GM12878 (cell line): ENCODE measurements around the gene LTB. TPM values are rescaled to one million over a fixed set of nuclear protein-coding genes. Genes with fewer than 3 reads are reported as not detected.
A peak's percentile ranks its signal among the peaks of the same experiment; 100 is the strongest.

Source experiments
- ATF3 ChIP-seq: IDR thresholded peaks from 2 replicates; pipeline ENCODE4 v1.6.1; 2011; ENCODE audit warnings: low read depth, mild to moderate bottlenecking, low read length, moderate library complexity, borderline replicate concordance; ENCODE audit errors: extremely low read depth
- BRCA1 ChIP-seq: IDR thresholded peaks from 2 replicates; pipeline ENCODE4 v1.6.1; 2011; ENCODE audit warnings: low read depth, low read length, improper control_type of control experiment
- CBFB ChIP-seq: IDR thresholded peaks from 2 replicates; pipeline ENCODE4 v1.6.1; 2016; ENCODE audit warnings: antibody characterized with exemption, low read depth
- CBX5 ChIP-seq: sonication (generic); IDR thresholded peaks from 2 replicates; pipeline ENCODE4 v1.6.1; 2016; ENCODE audit warnings: low read depth, moderate library complexity, mild to moderate bottlenecking, inconsistent platforms
- IKZF2 ChIP-seq, 2 experiments: fragments of 450-650 bp; IDR thresholded peaks; 2 replicates each; pipeline ENCODE4 v1.6.1; 2017; ENCODE audit warnings: mild to moderate bottlenecking in 2 of 2, moderate library complexity in 2 of 2
- IRF5 ChIP-seq: fragments of 450-650 bp; IDR thresholded peaks from 2 replicates; pipeline ENCODE4 v1.6.1; 2017; ENCODE audit warnings: borderline replicate concordance
- JUNB ChIP-seq: IDR thresholded peaks from 2 replicates; pipeline ENCODE4 v1.6.1; 2016; ENCODE audit warnings: antibody characterized with exemption, mild to moderate bottlenecking
- JUND ChIP-seq: IDR thresholded peaks from 2 replicates; pipeline ENCODE4 v1.6.1; 2012; ENCODE audit warnings: low read depth, mild to moderate bottlenecking, low read length, improper control_type of control experiment, moderate library complexity
- NFYA ChIP-seq: IDR thresholded peaks from 2 replicates; pipeline ENCODE4 v1.6.1; 2011; ENCODE audit warnings: low read depth, mild to moderate bottlenecking, low read length, improper control_type of control experiment, borderline replicate concordance
- NFYB ChIP-seq: IDR thresholded peaks from 2 replicates; pipeline ENCODE4 v1.6.1; 2011; ENCODE audit warnings: low read depth, mild to moderate bottlenecking, low read length, improper control_type of control experiment, moderate library complexity; ENCODE audit not compliant: insufficient read depth
- SMAD5 ChIP-seq: IDR thresholded peaks from 2 replicates; pipeline ENCODE4 v1.6.1; 2016; ENCODE audit warnings: antibody characterized with exemption, low read depth
- SP1 ChIP-seq: IDR thresholded peaks from one replicate; pipeline ENCODE4 v1.6.1; 2011; ENCODE audit warnings: low read depth, low read length
- SPI1 ChIP-seq: IDR thresholded peaks from 2 replicates; pipeline ENCODE4 v1.6.1; 2011; ENCODE audit warnings: low read depth, mild to moderate bottlenecking, low read length, moderate library complexity, borderline replicate concordance; ENCODE audit not compliant: insufficient read depth
- SREBF1 ChIP-seq: IDR thresholded peaks from 2 replicates; pipeline ENCODE4 v1.6.1; 2012; ENCODE audit warnings: mild to moderate bottlenecking, low read length
- SREBF2 ChIP-seq: IDR thresholded peaks from 2 replicates; pipeline ENCODE4 v1.6.1; 2012; ENCODE audit warnings: mild to moderate bottlenecking, low read length
- STAT1 ChIP-seq: fragments of 450-650 bp; conservative IDR thresholded peaks from 2 replicates; pipeline ENCODE4 v1.6.1; 2014; ENCODE audit warnings: antibody characterized with exemption, mild to moderate bottlenecking
- TBL1XR1 ChIP-seq: IDR thresholded peaks from 2 replicates; pipeline ENCODE4 v1.6.1; 2012; ENCODE audit warnings: low read depth, low read length, improper control_type of control experiment
- TCF12 ChIP-seq: IDR thresholded peaks from 2 replicates; pipeline ENCODE4 v1.6.1; 2011; ENCODE audit warnings: low read depth, mild to moderate bottlenecking, low read length
- TCF7 ChIP-seq: IDR thresholded peaks from 2 replicates; pipeline ENCODE4 v1.6.1; 2014; ENCODE audit warnings: antibody characterized with exemption, borderline replicate concordance
- YBX1 ChIP-seq: fragments of 450-650 bp; IDR thresholded peaks from 2 replicates; pipeline ENCODE4 v1.6.1; 2016; ENCODE audit warnings: antibody characterized with exemption
- YY1 ChIP-seq: IDR thresholded peaks from 2 replicates; pipeline ENCODE4 v1.6.1; 2011; ENCODE audit warnings: low read depth, mild to moderate bottlenecking, low read length
- ZBTB33 ChIP-seq: fragments of 450-650 bp; IDR thresholded peaks from 2 replicates; pipeline ENCODE4 v1.6.1; 2017; ENCODE audit warnings: mild to moderate bottlenecking
- ZNF217 ChIP-seq: fragments of 450-650 bp; IDR thresholded peaks from 2 replicates; pipeline ENCODE4 v1.6.1; 2017; ENCODE audit warnings: antibody characterized with exemption, mild to moderate bottlenecking
- ZNF24 ChIP-seq: fragments of 450-650 bp; IDR thresholded peaks from 2 replicates; pipeline ENCODE4 v1.6.1; 2017; ENCODE audit warnings: antibody characterized with exemption, mild to moderate bottlenecking
- ZNF274 ChIP-seq: IDR thresholded peaks from one replicate; pipeline ENCODE4 v1.8.0; 2011; ENCODE audit not compliant: insufficient read length, insufficient read depth
- ZSCAN29 ChIP-seq: fragments of 450-650 bp; IDR thresholded peaks from 2 replicates; pipeline ENCODE4 v1.6.1; 2017; ENCODE audit warnings: mild to moderate bottlenecking, moderate library complexity
- polyA plus RNA-seq, 11 experiments: library from polyadenylated mRNA; depleted of rRNA in 4 of 11; unstranded in 6 of 11; stranded (reverse) in 5 of 11; fragments of >200 nt; fragmentation: Nextera tagmentation in 4 of 11; fragmentation: Illumina TruSeq in 1 of 11; extraction: Ambion mirVana in 4 of 11; extraction: Trizol in 1 of 11; gene quantifications; 1 replicate in 1 of 11; 2 replicates in 10 of 11; pipeline versions ENCODE4 v1.2.1 to v1.2.3, GENCODE V29; 2011 to 2016; ENCODE audit warnings: inconsistent platforms in 2 of 11, missing spikeins in 2 of 11, low read depth in 1 of 11
- total RNA-seq, 4 experiments: library from RNA; depleted of rRNA in 3 of 4; stranded (reverse); fragments of >200 nt in 3 of 4; fragmentation: Illumina TruSeq in 1 of 4; extraction: Trizol in 1 of 4; gene quantifications; 2 replicates each; pipeline versions ENCODE4 v1.2.1 to v1.2.3, GENCODE V29; 2013 to 2021
- TF ChIP-seq, protein P1 (sequence below): fragments of 450-650 bp; IDR thresholded peaks from 2 replicates; pipeline ENCODE4 v1.6.1; 2017; ENCODE audit warnings: antibody characterized with exemption, mild to moderate bottlenecking, moderate library complexity

LTB gene
- total and polyA plus RNA-seq, 10 of the 15 experiments (the other 5 are each of a cell fraction or from before 2014, with no cell fraction given): 0.71 to 74.3 (median 20.0) TPM

DNA sequence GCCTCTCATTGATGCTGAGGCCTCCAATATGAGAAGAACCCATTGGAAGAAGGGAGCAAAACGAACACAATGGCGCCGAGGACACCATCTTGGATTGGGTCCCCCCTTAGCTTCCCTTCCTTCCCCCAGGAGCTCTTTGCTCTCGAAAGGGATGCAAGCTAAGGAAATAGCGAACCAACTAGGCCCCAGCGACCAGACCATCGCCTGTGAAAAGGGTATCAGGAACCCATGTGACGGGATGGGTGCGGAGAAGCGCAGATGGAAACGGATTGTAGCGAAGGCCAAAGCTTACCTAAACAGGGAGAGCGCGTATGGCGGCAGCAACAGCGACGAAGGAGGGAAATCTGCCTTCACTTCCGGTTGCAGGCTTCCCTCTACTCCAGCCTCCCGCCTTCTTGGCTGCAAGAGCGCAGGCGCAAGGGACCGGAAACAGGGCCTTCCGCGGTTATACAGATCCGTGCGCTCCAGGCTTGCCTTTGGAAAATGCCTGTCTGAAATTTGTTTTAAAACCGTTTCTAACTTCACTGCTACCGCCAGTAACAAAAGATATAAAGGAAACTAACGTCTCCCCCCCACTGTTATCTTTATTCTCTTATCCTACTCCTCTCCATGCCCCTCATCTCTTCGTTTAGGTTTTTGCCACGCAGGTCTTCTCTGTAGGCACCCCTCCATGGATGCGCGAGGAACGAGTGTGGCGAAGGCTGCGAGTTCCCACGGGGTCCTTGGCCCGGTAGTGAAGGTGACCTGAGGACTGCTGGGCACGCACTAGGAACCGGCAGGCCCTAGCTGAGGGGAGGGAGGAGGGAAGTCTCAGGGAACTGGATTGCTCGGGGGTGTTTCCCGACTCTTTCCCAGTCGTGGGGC is 40.3 kb downstream of the LTB start, which contains the start of gene DDX39B (continued):
- TF ChIP-seq ZNF217 (no peak), SREBF2 (no peak), TCF12 (peak; percentile 59; the same call in 1 of the 2 replicates), TBL1XR1 (peak; percentile 27; the same call in 1 of the 2 replicates), STAT1 (peak; percentile 90; the same call in 1 of the 2 replicates), NFYA (no peak), ZSCAN29 (peak; percentile 93), YY1 (peak; percentile 95), TCF7 (no peak), YBX1 (no peak), BRCA1 (no peak), ZBTB33 (peak; percentile 84), NFYB (no peak), SREBF1 (no peak), JUND (no peak), ZNF24 (no peak; the same call in 1 of the 2 replicates), JUNB (no peak), SMAD5 (peak; percentile 93), IKZF2 (IDR thresholded peaks at IDR 0.05) (peak; percentile 59 to 61), CBFB (peak; percentile 88), IRF5 (peak; percentile 99), SP1 (peak; percentile 60), SPI1 (peak; percentile 24; the same call in 1 of the 2 replicates), ZNF274 (no peak), ATF3 (peak; percentile 27; the same call in 1 of the 2 replicates), CBX5 (no peak)
- TF ChIP-seq, protein P1, sequence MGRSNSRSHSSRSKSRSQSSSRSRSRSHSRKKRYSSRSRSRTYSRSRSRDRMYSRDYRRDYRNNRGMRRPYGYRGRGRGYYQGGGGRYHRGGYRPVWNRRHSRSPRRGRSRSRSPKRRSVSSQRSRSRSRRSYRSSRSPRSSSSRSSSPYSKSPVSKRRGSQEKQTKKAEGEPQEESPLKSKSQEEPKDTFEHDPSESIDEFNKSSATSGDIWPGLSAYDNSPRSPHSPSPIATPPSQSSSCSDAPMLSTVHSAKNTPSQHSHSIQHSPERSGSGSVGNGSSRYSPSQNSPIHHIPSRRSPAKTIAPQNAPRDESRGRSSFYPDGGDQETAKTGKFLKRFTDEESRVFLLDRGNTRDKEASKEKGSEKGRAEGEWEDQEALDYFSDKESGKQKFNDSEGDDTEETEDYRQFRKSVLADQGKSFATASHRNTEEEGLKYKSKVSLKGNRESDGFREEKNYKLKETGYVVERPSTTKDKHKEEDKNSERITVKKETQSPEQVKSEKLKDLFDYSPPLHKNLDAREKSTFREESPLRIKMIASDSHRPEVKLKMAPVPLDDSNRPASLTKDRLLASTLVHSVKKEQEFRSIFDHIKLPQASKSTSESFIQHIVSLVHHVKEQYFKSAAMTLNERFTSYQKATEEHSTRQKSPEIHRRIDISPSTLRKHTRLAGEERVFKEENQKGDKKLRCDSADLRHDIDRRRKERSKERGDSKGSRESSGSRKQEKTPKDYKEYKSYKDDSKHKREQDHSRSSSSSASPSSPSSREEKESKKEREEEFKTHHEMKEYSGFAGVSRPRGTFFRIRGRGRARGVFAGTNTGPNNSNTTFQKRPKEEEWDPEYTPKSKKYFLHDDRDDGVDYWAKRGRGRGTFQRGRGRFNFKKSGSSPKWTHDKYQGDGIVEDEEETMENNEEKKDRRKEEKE: no peak
